Osteocyte (in vitro differentiated cells): ENCODE results near the gene PRCD. TPM values are rescaled to one million over a fixed set of nuclear protein-coding genes. Genes with fewer than 3 reads are reported as not detected.
"Not testable (repeated sequence)": the region's sequence is repeated elsewhere in the genome, so short reads cannot be mapped to it uniquely, and the experiment has no call there.

ENCODE experiments used
- DNase-seq: peaks from one replicate; pipeline ENCODE4 v3.0.0; 2021; ENCODE audit warnings: mixed read lengths; ENCODE audit not compliant: unreplicated experiment; ENCODE audit errors: extremely low spot score
- H3K27ac Mint-ChIP-seq: one replicate; pipeline ENCODE4 v1.8.0; 2021; ENCODE audit warnings: mild to moderate bottlenecking, mixed read lengths; ENCODE audit not compliant: unreplicated experiment
- H3K27me3 Mint-ChIP-seq: one replicate; pipeline ENCODE4 v1.8.0; 2021; ENCODE audit warnings: mixed read lengths; ENCODE audit not compliant: unreplicated experiment
- H3K36me3 Mint-ChIP-seq: one replicate; pipeline ENCODE4 v1.8.0; 2021; ENCODE audit warnings: mixed read lengths; ENCODE audit not compliant: unreplicated experiment
- H3K4me1 Mint-ChIP-seq: one replicate; pipeline ENCODE4 v1.8.0; 2021; ENCODE audit warnings: mixed read lengths; ENCODE audit not compliant: unreplicated experiment
- H3K4me3 Mint-ChIP-seq: one replicate; pipeline ENCODE4 v1.8.0; 2021; ENCODE audit warnings: mild to moderate bottlenecking, moderate library complexity, mixed read lengths; ENCODE audit not compliant: unreplicated experiment
- H3K9me3 Mint-ChIP-seq: one replicate; pipeline ENCODE4 v1.8.0; 2021; ENCODE audit warnings: mixed read lengths; ENCODE audit not compliant: unreplicated experiment
- total RNA-seq: library from RNA; stranded (reverse); gene quantifications from 2 replicates; pipeline ENCODE4 v1.2.1, GENCODE V29; 2021
- TF ChIP-seq, protein P1 (sequence below): fragments of 200-600 bp; sonication (generic); IDR thresholded peaks from 2 replicates; pipeline ENCODE4 v1.5.0; 2021; ENCODE audit warnings: antibody characterized with exemption, mild to moderate bottlenecking, moderate library complexity

PRCD gene
- total RNA-seq, 1 donor from 2014 or later, result 1.3 TPM

DNA sequence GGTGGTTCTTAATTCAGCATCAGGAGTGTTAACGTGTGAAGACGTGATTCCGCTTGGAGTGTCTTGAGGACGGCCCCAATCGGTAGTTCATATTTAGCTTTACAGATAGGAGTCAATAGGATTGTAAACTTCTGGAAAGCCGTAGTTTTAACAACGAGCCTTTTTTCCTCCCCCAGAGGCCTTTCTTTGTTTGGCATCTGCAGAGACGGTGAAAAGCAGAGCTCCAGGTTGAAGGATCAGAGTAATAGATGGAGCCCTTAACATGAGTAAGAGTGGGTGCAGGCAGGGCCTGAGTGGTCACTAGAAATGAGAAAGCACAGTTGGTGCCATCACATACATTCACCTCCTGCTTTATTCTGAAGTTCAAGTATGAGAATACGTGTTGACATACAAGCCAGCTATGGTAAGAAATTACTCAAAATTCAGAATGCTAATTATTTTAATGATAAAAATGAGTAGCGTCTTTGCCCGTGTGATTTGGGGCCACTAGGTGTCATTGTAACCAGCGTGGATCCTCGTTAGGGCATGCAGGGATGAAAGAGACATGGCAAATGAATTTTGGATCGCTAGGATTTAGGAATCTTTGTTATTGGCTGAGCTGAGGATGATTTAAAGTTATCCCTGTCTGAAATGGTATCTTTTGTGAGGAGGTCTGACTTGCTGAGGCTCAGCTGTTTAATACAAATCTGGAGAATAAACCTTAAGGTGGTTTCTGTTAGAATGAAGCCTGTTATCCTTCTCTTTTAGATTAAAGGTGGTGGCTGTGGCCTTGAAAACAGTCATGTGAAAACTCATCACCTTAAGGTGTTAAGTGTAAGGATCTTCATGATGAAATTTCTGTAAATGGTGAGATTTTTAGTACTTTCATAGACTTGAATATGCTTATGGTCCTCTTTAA is 18.6 kb downstream of the PRCD start:
- TF ChIP-seq, protein P1, sequence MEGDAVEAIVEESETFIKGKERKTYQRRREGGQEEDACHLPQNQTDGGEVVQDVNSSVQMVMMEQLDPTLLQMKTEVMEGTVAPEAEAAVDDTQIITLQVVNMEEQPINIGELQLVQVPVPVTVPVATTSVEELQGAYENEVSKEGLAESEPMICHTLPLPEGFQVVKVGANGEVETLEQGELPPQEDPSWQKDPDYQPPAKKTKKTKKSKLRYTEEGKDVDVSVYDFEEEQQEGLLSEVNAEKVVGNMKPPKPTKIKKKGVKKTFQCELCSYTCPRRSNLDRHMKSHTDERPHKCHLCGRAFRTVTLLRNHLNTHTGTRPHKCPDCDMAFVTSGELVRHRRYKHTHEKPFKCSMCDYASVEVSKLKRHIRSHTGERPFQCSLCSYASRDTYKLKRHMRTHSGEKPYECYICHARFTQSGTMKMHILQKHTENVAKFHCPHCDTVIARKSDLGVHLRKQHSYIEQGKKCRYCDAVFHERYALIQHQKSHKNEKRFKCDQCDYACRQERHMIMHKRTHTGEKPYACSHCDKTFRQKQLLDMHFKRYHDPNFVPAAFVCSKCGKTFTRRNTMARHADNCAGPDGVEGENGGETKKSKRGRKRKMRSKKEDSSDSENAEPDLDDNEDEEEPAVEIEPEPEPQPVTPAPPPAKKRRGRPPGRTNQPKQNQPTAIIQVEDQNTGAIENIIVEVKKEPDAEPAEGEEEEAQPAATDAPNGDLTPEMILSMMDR, result peak; percentile 73
- Mint-ChIP-seq H3K36me3 (peaks cover 13% of the 10 kb centered on the region), H3K9me3 (no peaks in the 10 kb centered on the region), H3K4me1 (peaks cover 36% of the 10 kb centered on the region), H3K27me3 (no peaks in the 10 kb centered on the region), H3K4me3 (peak overlapping the region; percentile 96), H3K27ac (peak overlapping the region; percentile 98)
- no peak for DNase-seq

DNA sequence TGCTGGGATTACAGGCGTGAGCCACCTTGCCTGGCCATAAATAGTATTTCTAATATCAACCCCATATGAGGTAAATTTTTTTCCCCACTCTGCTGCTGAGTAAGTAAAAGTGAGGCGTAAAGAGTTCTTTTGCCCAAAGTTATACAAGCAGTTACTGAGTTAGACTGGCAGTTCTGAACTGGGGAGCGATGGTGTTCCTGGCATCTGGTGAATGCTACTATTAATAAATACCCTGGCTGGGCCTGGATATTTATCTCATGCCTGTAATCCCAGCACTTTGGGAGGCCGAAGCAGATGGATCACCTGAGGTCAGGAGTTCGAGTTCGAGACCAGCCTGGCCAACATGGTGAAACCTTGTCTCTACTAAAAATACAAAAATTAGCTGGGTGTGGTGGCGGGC is 19.6 kb downstream of the PRCD start:
- H3K36me3 Mint-ChIP-seq, result peaks cover 13% of the 10 kb centered on the region
- not testable (repeated sequence) for H3K9me3 Mint-ChIP-seq, DNase-seq, H3K4me3 Mint-ChIP-seq, H3K27ac Mint-ChIP-seq, H3K27me3 Mint-ChIP-seq
- peaks cover 36% of the 10 kb centered on the region for H3K4me1 Mint-ChIP-seq

DNA sequence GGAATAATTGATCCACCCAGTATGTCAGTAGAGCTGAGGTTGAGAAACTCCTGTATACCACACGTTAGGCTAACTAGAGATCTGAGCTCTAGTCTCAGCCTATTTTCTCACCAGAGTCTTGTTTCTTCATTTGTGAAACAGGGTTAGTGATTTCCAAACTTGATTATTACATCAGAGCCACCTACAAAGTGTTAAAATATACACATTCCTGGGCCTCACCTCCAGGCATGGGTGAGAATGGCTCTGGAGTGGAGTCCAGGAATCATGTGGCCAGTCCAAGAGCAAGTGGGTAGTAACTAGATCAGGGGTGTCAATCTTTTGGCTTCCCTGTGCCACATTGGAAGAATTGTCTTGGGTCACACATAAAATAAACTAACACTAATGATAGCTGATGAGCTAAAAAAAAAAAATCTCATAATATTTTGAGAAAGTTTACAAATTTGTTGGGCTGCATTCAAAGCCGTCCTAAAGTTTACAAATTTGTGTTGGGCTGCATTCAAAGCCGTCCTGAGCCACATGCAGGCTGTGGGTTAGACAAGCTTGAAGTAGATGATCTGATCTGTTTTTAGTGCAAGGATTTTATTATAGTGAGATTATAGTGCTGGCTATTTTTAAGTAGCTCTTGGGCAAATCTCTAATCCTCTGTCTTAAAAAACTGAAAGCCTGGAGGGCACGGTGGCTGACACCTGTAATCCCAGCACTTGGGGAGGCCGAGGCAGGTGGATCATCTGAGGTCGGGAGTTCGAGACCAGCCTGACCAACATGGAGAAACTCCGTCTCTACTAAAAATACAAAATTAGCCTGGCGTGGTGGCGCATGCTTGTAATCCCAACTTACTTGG is 20.4 kb downstream of the PRCD start:
- no peak overlapping the region for H3K4me3 Mint-ChIP-seq
- TF ChIP-seq, protein P1, result no peak
- H3K27me3 Mint-ChIP-seq, result no peaks in the 10 kb centered on the region
- H3K4me1 Mint-ChIP-seq, result peaks cover 36% of the 10 kb centered on the region
- peaks cover 15% of the 10 kb centered on the region for H3K36me3 Mint-ChIP-seq
- no peaks in the 10 kb centered on the region for H3K9me3 Mint-ChIP-seq
- H3K27ac Mint-ChIP-seq, result no peak overlapping the region
- no peak for DNase-seq

DNA sequence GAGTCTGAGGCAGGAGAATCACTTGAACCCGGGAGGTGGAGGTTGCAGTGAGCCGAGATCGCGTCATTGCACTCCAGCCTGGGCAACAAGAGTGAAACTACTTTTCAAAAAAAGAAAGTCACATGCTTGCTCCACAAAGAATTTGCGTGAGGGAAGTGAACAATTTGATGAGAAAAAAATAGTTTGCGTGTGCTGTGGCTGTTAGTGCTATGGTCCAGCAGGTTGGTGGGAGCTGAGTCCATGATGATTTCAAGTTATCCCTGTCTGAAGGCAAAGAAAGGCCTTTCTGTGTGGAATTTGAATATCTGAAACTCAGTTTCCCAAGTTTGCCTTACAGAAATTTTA is 21.0 kb downstream of the PRCD start:
- H3K36me3 Mint-ChIP-seq, result peaks cover 20% of the 10 kb centered on the region
- no peak for DNase-seq
- H3K9me3 Mint-ChIP-seq, result no peaks in the 10 kb centered on the region
- no peak overlapping the region for H3K27ac Mint-ChIP-seq
- H3K4me3 Mint-ChIP-seq, result no peak overlapping the region
- peaks cover 36% of the 10 kb centered on the region for H3K4me1 Mint-ChIP-seq
- TF ChIP-seq, protein P1, result no peak
- H3K27me3 Mint-ChIP-seq, result no peaks in the 10 kb centered on the region

DNA sequence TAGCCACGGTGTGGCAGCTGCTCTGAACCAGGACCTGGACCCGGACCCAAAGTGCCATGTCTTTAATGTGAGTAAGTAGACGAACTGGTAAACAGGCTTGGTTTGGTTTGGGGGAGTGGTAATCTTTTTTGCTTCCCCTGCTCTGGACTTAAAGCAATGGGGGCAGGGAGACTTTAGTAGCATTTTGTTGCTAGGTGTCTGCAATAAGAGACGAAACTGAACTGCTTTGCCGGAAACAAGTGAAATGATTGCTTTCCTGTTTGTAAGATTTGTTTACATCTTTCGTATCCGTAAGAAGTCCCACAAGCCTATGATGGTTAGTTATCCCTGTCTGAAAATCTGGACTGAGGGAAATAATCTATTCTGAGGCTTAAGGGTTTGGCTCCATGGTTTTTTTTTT is 21.5 kb downstream of the PRCD start:
- peaks cover 36% of the 10 kb centered on the region for H3K4me1 Mint-ChIP-seq
- no peak overlapping the region for H3K27ac Mint-ChIP-seq
- H3K27me3 Mint-ChIP-seq, result no peaks in the 10 kb centered on the region
- TF ChIP-seq, protein P1, result no peak
- H3K9me3 Mint-ChIP-seq, result no peaks in the 10 kb centered on the region
- peaks cover 25% of the 10 kb centered on the region for H3K36me3 Mint-ChIP-seq
- DNase-seq, result no peak
- H3K4me3 Mint-ChIP-seq, result no peak overlapping the region
